HG02798 (cell line): Measurements from ENCODE around the gene ADAMTS3.

ENCODE experiments used
- ATAC-seq: cut with Tn5 transposase; IDR thresholded peaks from one replicate; pipeline ENCODE4 v1.9.1; 2021; ENCODE audit warnings: mild to moderate bottlenecking; ENCODE audit not compliant: unreplicated experiment, poor library complexity

The ADAMTS3 gene

DNA sequence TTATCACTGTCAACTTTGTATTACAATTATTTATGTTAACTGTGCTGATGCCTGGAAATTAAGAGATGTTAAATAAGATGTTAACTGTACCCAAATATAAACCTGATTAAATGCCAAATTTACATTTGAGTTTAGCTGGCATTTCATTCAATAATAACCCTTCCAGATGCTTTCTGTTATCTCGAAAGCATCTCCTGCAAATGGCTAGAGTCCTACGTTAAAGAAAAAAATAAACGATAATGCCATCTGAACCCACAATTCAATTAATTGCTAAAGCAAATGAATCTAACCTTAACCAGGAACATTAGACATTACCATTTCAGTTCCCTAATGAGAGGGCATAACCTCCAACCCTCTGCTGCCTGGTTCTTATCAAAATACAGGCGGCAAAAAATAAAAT is 145.0 kb downstream of the ADAMTS3 start:
- no peak for ATAC-seq

DNA sequence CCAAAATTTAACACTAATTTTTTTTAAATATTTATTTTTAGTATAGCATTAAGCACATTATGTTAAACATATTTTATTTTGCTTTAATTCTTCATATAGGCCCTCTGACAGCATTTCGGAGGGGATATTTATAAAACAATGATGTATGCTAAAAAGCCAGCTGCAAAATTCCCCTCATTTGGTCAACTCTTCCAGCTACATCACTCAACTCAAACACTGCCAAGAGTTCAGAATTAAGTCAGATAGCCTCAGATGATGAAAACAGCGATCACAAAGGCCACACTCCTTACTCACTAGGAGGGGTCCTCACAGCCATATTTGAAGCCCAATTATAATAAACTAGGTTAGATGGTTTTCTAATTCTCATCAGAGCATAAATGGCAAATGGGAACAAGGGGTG is 146.6 kb downstream of the ADAMTS3 start:
- ATAC-seq: no peak

DNA sequence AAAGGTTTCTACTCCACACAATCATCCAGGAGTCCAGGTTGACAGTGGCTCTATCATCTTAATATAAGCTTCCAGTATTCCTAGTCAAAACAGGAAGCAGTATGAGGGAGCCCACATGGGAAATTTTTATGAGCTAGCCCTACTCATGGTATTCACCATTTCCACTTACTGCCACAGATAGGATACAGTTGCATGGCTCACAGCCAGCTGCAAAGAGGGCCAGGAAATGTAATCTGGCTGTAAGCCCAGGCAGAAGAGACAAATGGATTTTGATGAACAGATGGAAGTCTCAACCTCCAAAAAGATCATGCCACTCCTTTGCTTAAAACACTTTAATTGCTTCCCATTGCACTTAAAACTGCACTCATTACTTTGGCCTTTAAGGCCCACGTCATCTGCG is 150.6 kb downstream of the ADAMTS3 start:
- ATAC-seq: no peak

DNA sequence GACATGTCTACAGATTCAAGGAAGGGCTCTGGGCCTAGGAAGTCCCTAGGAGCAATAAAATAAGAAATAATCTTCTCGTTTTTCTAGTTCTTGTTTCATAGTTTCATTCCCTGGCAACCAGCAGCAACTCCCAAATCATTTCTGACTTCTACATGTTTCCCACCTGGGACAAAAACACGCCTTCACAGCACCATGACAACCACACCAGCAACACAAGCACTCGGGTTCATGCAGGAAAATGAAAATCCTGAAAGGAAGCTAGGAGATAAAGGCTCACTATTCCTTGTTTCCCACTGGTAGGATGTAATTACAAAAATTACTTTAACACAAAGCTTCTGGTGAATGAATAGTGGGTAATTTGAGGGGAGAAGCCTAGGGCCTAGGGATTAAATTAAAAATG is 158.9 kb downstream of the ADAMTS3 start:
- ATAC-seq: no peak

DNA sequence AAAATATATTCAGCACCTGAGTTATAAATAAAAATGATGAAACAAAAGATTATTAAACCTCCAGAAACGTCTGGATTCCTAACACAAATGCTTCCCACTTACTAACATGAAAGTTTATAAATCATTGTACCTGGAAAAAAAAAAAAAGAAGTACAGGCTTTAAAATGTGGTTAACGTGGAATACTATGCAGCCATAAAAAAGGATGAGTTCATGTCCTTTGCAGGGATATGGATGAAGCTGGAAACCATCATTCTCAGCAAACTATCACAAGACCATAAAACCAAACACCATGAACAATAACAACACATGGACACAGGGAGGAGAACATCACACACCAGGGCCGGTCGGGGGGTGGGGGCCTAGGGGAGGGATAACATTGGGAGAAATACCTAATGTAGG is 160.5 kb downstream of the ADAMTS3 start:
- no peak for ATAC-seq

DNA sequence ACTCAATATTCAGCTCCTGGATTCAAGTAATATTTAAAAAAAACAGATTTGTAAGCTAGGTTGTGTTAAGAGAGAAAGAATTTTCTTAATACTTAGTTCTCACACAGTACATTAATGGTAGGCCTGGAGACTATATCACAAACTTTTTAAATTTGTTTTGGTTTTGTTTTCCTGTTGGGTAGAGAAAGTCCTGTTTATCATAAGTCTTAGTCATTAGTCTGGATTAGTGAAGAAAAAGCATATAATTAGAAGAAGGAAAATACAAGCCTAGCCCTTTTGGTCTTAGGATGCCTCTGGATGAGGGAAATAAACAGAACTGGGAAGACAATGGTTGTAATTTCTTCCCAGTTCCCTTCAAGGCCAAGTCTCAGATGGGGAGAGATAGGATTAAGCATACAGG is 163.6 kb downstream of the ADAMTS3 start:
- ATAC-seq: no peak

DNA sequence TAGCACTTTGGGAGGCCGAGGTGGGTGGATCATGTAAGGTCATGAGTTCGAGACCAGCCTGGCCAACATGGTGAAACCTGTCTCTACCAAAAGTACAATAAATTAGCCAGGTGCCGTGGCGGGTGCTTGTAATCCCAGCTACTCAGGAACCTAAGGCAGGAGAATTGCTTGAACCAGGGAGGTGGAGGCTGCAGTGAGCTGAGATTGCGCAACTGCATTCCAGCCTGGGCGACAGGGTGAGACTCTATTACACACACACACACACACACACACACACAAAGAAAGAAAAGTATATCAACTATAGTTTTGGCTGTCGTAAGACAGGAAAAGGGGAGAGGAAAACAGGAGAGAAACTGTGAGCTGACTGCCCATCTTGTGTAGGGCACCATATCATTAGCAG is 171.7 kb downstream of the ADAMTS3 start:
- ATAC-seq: no peak

DNA sequence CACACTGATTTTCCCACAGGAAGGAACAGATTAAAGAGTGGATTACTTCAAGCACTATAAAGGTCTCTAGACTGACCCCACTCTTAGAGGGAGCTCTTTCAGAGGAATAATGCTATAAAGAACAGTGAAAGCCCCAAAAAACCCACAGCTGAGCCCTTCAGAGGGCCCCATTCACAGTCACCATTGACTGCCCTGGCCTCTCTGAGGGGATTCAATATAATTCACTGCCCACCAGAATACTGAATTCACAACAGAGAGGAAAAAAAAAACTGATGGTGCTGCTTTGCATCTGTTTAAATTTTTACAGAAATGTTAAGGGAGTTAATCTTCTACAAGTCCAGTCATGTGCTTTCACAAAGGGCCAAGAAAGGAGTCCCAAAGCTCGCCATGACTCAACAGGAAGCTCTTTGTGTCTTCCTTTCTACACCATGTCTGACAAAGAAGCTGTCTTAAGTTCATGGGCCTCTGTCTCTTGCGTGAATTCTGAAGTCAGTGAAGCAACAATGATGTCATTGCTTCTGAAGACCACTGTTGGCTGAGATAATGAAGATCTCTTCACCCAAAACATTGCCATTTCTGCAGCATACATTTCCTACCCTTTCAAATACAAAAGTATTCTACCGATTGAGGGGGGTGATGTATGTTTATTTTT is 174.9 kb downstream of the ADAMTS3 start:
- ATAC-seq: no peak

DNA sequence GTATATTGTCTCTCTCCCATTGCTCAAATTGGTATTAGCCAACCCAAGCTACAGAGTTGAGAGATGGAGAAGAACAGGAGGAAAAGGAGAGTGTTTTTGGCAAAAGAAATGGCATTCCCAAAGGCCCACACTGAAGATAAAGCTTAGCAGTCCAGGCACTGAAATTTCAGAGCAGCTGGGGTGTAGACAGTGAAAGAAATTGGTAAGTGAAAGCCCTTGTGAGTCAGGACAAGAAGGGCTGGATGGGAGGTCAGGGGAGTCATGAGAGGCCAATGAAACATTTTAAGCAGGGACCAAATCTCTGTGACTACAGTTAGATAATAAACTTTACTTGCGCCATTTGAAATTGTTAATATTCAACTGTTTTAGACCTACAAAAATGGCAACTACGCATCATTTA is 177.7 kb downstream of the ADAMTS3 start:
- ATAC-seq: no peak

DNA sequence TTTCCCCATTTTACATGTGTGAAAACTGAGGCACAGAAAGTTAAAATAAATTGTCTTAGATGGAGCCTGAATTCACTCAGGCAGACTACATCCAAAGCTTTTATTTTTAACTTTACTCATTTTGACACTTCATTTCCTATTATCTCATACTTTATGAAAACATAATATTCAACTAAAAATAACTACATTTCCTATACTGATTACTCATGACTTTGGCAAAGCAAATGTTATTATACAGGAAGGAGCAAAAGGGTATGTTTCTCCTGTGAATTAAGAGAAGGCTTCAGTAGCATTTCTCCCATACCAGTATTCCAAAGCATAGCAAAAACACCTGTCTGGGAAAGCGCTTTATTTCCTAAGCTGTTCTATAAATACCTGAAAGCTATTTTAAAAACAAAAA is 178.6 kb downstream of the ADAMTS3 start:
- ATAC-seq: no peak

DNA sequence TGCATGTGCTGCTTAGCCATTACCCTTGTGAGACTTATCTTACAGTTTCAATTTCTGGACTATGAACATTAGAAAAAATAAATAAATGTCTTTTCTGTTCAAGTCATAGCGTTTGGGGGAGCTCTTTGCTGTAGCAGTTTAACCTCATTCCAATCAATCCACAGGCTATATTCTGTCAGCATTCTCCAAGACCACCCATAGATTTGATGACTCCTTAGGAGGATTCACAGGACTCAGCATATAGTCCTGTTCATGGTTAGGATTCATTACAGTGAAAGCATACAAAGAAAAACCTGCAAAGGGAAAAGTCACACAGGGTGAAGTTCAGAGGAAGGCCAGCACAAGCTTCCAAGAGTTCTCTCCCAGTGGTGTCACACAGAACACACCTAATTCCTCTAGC is 180.5 kb downstream of the ADAMTS3 start:
- ATAC-seq: no peak

DNA sequence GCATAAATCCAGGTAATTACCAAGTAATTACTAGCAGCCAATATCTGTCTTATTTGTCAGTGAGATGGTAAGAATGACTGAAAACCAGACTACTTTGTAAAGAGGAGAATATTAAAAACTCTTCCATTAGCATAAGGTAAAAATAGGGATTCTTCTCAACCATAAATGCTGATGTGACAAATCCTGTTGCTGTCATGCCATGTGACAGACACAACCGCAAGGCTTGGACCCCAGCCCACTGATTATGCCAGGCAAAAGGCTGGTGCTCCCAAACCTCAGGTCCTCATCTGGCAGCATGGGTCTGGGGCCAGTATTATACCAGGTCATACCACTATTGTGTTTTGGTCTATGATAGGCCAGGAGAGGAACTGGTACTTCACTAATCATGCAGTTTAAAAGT is 181.1 kb downstream of the ADAMTS3 start:
- ATAC-seq: no peak

DNA sequence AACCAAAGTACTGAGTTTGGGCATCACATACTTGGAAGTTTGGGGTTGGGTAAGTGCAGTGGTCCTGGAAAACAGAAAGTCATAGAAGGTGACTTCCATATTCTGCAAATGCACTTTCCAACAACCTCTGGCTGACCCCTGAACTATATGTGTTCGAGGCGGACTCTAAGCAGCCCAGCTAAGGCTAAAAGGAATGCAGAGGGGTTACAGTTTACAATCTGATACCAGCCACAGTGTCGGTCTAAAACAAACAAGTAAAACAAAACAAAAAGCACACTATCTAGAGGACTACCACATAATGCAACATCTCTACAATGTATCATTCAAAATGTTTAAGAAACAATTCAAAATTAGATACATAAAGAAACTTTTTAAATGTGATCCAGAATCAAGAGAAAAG is 185.6 kb downstream of the ADAMTS3 start:
- ATAC-seq: no peak

DNA sequence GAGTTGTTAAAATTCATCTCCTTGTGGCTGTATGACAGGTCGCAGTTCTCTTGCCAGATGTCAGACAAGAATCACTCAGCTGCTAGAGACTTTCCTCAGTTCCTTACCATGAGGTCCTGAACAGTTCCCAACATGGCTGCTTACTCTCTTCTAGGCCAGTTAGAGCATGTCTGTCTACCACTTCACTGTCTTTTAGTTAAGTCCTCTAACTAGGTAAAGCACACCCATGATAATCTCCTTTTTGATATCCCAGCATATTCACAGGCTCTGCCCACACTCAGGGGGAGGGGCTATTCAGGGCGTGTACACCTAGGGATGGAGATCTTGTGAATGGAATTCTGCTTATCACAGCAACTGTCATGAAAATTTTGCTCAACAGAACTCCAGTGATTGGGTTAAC is 190.1 kb downstream of the ADAMTS3 start:
- no peak for ATAC-seq

DNA sequence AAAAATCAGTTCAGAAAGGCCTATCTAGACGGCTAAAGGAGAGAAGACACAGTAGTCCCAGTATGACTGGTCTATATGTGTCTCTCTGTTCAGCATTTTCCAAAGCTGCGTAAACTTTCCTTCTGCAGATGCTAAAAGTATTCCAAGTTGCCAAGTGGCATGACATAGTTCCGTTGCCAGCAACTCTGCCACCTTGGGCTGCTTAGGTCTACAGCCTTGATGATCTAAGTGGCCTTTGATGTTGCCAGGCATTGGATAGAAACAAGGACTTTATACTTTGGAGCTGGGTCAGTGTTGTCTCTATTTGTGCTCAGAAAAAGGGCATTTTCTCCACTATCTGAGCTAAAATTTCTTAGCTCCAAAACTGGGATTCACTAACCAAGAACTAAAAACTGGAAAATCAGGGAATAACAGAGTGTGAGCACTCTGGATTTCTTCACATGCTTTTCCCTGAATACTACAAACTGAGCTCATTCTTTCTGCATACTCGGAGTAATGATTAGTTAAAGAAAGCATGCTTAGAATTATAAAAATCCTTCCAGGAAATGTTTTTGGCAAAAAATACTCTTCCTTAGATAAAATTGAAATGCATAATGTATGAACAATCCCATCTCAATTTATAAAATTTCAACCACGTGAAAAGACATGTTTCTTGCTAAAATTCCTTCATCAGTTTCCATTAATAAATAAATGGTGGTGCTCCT is 191.4 kb downstream of the ADAMTS3 start:
- ATAC-seq: no peak

DNA sequence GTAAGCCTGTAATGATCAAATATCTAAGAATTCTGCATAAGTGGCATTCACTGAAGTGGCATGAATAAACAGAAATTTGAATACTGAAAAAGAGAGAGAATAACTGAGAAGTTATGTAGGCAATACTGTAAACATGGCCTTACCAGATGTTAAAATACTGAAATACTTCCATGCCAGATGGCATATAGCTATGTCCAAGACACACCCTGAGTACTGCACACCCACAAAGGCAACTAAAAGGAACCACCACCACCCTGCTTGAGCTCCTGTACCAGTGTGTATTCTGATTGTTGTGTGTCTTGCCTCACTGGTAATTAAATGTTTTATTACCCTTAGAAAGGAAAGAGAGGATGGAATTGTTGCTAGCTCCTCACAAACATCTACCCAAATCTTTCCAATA is 192.1 kb downstream of the ADAMTS3 start:
- no peak for ATAC-seq

DNA sequence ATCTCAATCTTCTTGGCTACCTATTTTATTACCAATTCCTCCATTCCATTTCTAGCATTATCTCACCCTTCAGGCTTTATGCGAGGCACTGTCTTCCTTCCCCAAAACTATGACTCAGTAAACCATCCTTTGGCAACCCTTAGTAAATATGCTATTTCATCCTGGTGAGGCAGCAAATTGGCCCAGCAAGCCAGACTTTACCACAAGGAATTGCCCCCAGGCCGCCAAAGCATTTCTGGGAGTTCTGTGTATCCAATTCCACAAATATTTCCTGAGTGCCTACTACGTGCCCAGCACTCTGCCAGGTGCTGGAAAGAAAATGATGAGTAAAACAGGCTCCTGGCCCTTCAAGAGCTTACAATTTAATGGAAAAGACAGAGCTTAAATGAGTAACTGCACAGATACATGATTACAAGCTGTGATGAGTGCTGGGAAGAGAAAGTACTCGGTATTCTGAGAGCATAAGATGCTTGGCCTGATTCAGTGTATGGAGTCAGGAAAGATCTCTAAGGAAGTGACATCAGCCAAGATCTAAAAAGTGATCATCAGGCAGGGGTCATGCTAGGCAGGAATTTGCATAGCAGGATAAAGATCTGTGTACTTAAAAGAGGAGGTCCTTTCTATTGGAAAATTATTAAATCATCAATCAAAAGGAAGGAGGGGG is 193.8 kb downstream of the ADAMTS3 start:
- ATAC-seq: no peak

DNA sequence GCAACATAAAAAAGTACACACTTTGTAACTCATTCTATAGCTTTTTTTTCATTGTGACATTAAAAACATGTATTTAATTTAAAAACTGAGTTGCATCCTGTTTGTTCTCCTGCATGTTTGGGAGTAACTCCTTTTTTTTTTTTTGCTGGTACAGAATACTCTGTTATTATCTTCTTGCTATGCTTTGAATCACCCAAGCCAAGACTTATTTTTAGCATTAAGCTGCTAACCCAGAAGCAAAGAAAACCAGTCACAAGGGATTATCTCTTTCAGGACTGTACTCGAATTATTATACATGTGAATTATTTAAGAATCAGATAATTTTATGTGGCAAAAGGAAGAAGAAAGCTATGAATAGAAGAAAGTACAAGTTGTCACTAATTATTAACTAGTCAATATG is 194.9 kb downstream of the ADAMTS3 start:
- ATAC-seq: no peak

DNA sequence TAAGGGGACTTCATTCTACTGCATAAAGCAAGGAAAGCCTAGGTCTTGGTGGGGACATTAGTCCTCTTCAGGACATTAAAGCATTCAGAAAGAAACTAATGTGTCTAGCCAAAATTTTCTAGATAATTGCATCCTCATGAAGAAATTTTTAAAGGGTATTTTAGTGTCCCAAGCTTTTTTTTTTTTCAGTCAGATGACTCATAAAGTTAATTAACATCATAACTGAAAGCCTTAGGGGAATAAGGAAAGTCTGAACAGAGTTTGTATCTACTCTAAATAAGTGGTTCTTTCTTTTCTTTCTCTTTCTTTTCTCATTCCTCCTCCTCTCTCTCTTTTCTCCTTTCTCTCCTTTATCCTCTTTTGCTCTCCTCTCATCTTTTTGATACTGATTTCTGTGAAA is 202.4 kb downstream of the ADAMTS3 start:
- ATAC-seq: no peak

DNA sequence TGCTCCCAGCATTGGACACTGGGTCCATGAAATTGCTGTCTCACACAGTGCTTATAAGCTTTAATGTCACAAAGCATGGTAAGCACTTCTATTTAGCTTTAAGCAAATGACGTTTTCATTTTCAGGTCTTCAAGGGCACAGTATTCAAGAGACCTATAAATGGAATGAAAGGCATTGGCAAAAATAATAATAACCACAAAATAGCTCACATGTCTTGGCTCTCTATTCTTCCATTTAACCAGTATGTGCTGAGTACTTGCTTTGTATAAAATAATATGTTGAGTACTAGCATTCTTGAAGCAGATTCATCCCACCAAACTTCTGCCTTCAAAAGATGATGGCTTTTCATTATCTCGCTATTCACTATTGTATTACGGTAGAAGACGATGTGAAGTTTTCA is 203.0 kb downstream of the ADAMTS3 start:
- ATAC-seq: no peak

DNA sequence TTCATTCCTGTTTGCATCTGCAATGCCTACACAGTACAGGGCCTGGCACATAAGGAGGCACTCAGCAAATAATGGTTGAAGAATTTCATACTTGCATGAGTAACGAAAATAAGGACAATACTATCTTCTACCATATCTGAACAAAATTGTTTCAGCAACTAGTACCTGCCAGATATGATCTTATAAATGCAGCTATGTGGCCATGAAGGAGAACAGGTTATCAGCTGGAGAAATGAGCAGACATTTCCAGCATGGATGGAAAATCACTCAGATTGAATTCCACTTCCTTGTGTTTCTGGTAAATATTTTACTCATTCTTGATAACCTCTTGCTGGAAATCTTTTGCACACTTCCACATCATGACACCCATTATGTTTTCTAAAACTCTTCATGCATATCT is 204.0 kb downstream of the ADAMTS3 start:
- ATAC-seq: no peak

DNA sequence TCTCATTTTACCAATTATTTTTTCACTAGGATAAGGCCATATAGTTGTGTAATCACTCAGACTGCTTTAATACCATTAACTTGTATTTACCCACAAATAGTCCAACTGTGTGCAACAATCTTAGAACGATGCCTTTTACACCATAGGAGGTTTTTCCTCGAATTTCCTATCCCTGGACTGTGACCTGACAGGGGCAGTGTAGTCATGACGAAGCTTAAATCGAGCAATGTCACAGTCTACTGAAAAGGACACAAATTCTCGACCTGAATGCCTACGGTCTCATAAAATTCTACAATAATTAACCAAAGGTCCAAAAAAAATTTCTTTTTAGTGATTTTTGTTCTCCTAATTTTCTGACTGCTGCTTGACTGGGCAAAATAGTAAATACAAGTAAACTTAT is 208.9 kb downstream of the ADAMTS3 start:
- no peak for ATAC-seq
